Lower leg skin (tissue), 4 donors: ENCODE data around the gene ATP5ME. TPM values are rescaled to one million over a fixed set of nuclear protein-coding genes. Genes with fewer than 3 reads are reported as not detected.

Experiments used
- DNase-seq, 2 donors: peaks; one replicate each; pipeline ENCODE4 v3.0.0-alpha.2; 2019; ENCODE audit warnings: low spot score in 2 of 2
- H3K4me3 ChIP-seq: fragments of 200-600 bp; sonication (generic); 2 replicates; pipeline ENCODE4 v1.5.1; 2017; ENCODE audit warnings: mild to moderate bottlenecking, low read depth; ENCODE audit not compliant: poor library complexity, severe bottlenecking
- POLR2A ChIP-seq, 2 donors: fragments of 450-650 bp; IDR thresholded peaks; one replicate each; pipeline ENCODE4 v1.6.1; 2016 to 2017; ENCODE audit warnings: antibody characterized with exemption in 2 of 2, mild to moderate bottlenecking in 1 of 2, moderate library complexity in 1 of 2
- WGBS, 2 donors: methylation state at CpG; one replicate each; pipeline ENCODE4 v1.1.5; 2018; 5-methylcytosine and 5-hydroxymethylcytosine counted together
- intact Hi-C: fragments of 100-400 bp; cut with DNase I; formaldehyde crosslinking; loops from one replicate; pipeline ENCODE4 v1.15.0; 2023; ENCODE audit warnings: low total_unique reads
- total RNA-seq, 4 donors: library from RNA; depleted of rRNA; stranded (reverse); fragments of >200 nt; gene quantifications; one replicate each; pipeline ENCODE4 v1.1.0, GENCODE V29; 2016
- TF ChIP-seq, protein P1 (sequence below), 3 donors: fragments of 450-650 bp; IDR thresholded peaks; one replicate each; pipeline ENCODE4 v1.5.1; 2016; ENCODE audit warnings: antibody characterized with exemption in 3 of 3, mild to moderate bottlenecking in 3 of 3, moderate library complexity in 2 of 3

Gene ATP5ME
- total RNA-seq, 4 donors from 2014 or later: 38.2 to 172 (median 140) TPM

DNA sequence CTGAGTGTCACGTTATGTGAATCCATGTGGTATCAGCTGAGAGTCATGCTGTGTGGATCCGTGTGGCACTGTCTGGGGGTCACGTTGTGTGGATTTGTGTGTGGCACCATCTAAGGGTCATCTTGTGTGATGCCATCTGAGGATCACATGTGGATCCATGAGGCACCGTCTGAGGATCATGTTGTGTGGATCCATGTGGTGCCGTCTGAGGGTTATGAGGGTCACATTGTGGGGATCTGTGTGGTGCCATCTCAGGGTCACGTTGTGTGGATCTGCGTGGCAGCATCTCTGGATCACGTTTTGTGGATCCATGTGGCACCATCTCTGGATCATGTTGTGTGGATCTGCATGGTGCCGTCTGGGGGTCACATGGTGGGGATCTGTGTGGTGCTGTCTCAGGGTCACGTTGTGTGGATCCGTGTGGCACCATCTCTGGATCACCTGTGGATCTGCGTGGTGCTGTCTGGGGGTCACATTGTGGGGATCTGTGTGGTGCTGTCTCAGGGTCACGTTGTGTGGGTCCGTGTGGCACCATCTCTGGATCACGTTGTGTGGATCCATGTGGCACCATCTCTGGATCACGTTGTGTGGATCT lies 41.8 kb downstream of the ATP5ME start:
- WGBS, 2 donors: 91 to 95% methylated on average over 16 of the region's 16 CpGs
- DNase-seq: no peak
- intact Hi-C loops: no loop called here

DNA sequence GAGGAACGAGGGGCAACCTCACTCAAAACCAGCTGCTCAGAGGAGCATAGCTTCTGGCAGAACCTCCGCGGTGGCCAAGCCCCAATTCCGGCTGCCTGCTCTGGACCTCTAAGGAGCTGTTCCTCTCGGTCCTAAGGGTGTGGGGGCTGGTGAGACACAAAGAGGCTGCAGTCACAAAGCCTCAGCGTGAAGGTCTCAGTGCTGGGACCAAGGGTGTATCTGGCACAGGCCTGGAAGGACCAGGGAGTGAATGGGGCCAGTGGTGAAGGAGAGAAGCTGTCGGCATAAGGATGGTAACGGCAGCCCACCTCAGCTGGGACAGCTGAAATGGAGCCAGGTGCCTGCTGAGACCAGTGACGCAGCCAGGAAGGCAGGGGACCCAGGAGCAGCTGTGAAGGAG lies 43.4 kb downstream of the ATP5ME start:
- WGBS, 2 donors: 77 to 82% methylated on average over 8 to 9 of the region's 9 CpGs
- TF ChIP-seq, protein P1, sequence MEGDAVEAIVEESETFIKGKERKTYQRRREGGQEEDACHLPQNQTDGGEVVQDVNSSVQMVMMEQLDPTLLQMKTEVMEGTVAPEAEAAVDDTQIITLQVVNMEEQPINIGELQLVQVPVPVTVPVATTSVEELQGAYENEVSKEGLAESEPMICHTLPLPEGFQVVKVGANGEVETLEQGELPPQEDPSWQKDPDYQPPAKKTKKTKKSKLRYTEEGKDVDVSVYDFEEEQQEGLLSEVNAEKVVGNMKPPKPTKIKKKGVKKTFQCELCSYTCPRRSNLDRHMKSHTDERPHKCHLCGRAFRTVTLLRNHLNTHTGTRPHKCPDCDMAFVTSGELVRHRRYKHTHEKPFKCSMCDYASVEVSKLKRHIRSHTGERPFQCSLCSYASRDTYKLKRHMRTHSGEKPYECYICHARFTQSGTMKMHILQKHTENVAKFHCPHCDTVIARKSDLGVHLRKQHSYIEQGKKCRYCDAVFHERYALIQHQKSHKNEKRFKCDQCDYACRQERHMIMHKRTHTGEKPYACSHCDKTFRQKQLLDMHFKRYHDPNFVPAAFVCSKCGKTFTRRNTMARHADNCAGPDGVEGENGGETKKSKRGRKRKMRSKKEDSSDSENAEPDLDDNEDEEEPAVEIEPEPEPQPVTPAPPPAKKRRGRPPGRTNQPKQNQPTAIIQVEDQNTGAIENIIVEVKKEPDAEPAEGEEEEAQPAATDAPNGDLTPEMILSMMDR (IDR thresholded peaks at IDR 0.05): no peak
- no peak for TF ChIP-seq POLR2A (IDR thresholded peaks at IDR 0.05)
- H3K4me3 ChIP-seq: no peak overlapping the region
- no peak for DNase-seq
- intact Hi-C loops: no loop called here

More for the DNA sequence above, 41.8 kb downstream of the ATP5ME start:
- TF ChIP-seq POLR2A (IDR thresholded peaks at IDR 0.05): no peak
- TF ChIP-seq, protein P1 (IDR thresholded peaks at IDR 0.05): no peak
- H3K4me3 ChIP-seq: no peak overlapping the region

DNA sequence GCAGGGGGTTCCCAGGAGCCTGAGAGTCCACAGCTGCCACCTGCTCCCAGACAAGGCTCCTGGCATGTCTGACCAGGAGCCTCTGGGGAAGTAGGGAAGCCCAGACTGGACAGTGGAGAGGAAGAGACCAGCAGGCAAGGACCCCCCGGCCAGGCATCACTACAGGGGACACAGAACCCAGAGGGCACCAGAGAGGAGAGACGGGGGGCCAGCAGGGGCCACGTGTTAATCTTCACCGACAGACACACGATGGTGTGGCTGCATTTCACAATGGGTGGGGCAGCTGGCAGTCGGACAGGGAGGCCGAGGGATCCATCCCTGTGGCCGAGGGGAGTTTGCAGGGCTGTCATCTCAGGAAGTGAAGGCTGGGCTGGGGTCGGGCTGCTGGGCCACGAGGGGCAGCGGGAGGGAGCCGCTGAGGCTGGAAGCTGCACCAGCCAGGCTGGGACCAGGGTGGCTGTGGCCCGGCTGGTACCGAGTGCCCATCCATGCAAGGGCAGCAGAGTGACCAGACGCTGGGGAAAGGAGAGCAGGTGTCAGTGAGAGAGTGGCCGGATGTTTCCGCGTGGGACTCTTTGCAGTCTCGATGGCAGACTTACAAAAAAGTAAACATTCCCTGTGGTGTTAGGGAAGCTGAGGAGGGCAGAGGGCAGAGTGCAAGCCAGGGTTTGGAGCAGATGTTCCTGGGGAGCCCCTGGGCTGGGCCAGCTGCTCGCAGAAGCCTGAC lies 44.0 kb downstream of the ATP5ME start:
- TF ChIP-seq, protein P1 (IDR thresholded peaks at IDR 0.05): no peak
- TF ChIP-seq POLR2A (IDR thresholded peaks at IDR 0.05): no peak
- intact Hi-C loops: no loop called here
- 68 to 69% methylated on average over 20 of the region's 20 CpGs for whole genome bisulfite sequencing, 2 donors
- no peak overlapping the region for H3K4me3 ChIP-seq
- DNase-seq: no peak

DNA sequence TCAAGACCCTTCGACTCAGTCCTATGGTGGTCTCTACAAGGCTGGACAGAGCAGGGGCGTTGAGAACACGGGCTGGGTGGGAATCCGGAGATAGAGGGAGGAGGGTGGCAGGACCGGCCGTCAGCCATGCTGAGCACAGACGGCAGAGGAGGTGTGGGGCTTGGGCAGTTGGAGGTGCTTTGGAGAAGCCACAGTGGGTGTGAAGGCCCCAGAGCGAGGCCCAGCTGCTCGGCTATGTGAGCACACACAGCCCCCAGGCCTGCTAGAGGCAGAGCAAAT lies 44.5 kb downstream of the ATP5ME start:
- no peak for DNase-seq
- no peak for TF ChIP-seq POLR2A (IDR thresholded peaks at IDR 0.05)
- TF ChIP-seq, protein P1 (IDR thresholded peaks at IDR 0.05): no peak
- H3K4me3 ChIP-seq: no peak overlapping the region
- intact Hi-C loops: no loop called here
- 79 to 89% methylated on average over 7 to 9 of the region's 9 CpGs for WGBS, 2 donors

DNA sequence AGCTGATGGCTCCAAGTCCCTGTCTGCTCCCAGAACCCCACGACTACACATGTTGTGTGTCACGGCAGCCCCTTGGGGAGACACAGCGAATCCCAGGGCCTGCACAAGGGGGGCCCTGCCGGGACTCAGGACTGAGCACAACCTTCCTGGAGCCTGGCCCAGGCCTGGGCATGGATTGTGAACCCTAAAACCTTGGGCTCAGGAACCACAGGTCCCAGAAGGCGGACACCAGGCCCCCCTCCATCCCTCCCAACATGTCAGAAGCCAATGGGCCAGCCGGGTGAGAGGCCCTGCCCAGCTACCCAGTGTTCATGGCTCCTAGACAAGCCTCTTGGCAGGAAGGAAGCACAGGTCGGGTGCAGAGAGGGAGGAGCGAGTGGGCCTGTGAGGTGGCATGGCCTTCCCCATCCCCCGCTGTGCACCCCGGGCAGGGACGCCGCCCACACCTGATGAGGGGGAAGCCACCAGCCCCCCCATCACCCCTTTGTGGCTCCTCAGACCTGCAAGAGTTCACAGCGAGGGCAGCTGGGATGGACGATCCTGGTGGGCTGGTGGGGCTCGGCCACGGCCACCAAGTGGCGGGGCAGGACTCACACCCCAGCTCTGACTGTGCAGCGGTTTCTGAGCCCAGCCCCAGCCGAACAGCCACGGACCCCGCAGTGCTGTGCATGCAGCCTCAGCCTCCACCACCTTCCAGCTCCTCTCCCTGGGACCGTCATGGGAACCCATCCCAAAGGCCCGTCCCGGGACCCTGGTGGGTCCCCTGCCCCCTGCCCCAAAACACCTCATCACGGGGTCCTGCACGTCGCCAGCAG lies 45.0 kb downstream of the ATP5ME start:
- H3K4me3 ChIP-seq: no peak overlapping the region
- 82 to 92% methylated on average over 13 to 15 of the region's 27 CpGs for WGBS, 2 donors
- intact Hi-C loops: no loop called here
- TF ChIP-seq, protein P1 (IDR thresholded peaks at IDR 0.05): no peak
- TF ChIP-seq POLR2A (IDR thresholded peaks at IDR 0.05): no peak
- DNase-seq: no peak
